ENCODE data around the gene SPECC1L. TPM values are rescaled to one million over a fixed set of nuclear protein-coding genes. Genes with fewer than 3 reads are reported as not detected.

Gene SPECC1L
- total and polyA plus RNA-seq, 2 of the 8 experiments (the other 6 are each of a cell fraction or from before 2014, with no cell fraction given), result 15.7 to 61.6 TPM

GRCh38 chr22:24353121-24353520 is 82.5 kb downstream of the SPECC1L start (continued):
- no peak for TF ChIP-seq CHD7 (IDR thresholded peaks at IDR 0.05; ENCODE audit: insufficient replicate concordance, low read length)
- TF ChIP-seq SP1 (IDR thresholded peaks at IDR 0.05; ENCODE audit: low read depth, low read length), result no peak
- TF ChIP-seq JUND (IDR thresholded peaks at IDR 0.05; ENCODE audit: low read length), result no peak
- TF ChIP-seq NRF1 (IDR thresholded peaks at IDR 0.05; ENCODE audit: low read depth, low read length), result no peak
- TF ChIP-seq CTCF (IDR thresholded peaks at IDR 0.05; ENCODE audit: control extremely low read depth in 1 of 3, insufficient read depth in 1 of 3, low read depth in 1 of 3, low read length in 3 of 3), result no peak
- TF ChIP-seq SIRT6 (IDR thresholded peaks at IDR 0.05; ENCODE audit: low read length), result no peak
- TF ChIP-seq CHD2 (IDR thresholded peaks at IDR 0.05; ENCODE audit: low read length), result no peak
- no peak for TF ChIP-seq RAD21 (IDR thresholded peaks at IDR 0.05 in 1 of 2, conservative IDR thresholded peaks at IDR 0.05 in 1 of 2; ENCODE audit: low read depth in 2 of 2, low read length in 2 of 2)
- TF ChIP-seq KDM1A (IDR thresholded peaks at IDR 0.05; ENCODE audit: borderline replicate concordance, low read length), result no peak
- TF ChIP-seq JUN (IDR thresholded peaks at IDR 0.05; ENCODE audit: low read depth, low read length), result no peak
